SH-SY5Y (cell line): ENCODE measurements around the gene OR9A2.

Experiments
- GATA2 ChIP-seq: IDR thresholded peaks from 2 replicates; pipeline ENCODE4 v1.6.1; 2011; ENCODE audit warnings: mild to moderate bottlenecking, low read depth, low read length
- GATA3 ChIP-seq: IDR thresholded peaks from 2 replicates; pipeline ENCODE4 v1.6.1; 2011; ENCODE audit warnings: low read depth, mild to moderate bottlenecking, low read length, moderate library complexity

GRCh38 chr7:143023047-143023446 is 3.9 kb downstream of the OR9A2 start:
- TF ChIP-seq GATA2 (no peak), GATA3 (no peak)
